Endothelial cell of umbilical vein (primary cell): Measurements from ENCODE around the gene IMPDH2.

Experiments used
- CTCF ChIP-seq, 2 donors: IDR thresholded peaks; 1 replicate in 1 of 2; 2 replicates in 1 of 2; pipeline ENCODE4 v1.5.1; 2011; ENCODE audit warnings: low read length in 2 of 2, mild to moderate bottlenecking in 2 of 2, moderate library complexity in 2 of 2, control low read depth in 1 of 2, inconsistent platforms in 1 of 2, low read depth in 1 of 2; ENCODE audit not compliant: insufficient read depth in 1 of 2; ENCODE audit errors: extremely low read depth in 1 of 2
- EZH2 ChIP-seq: IDR thresholded peaks from 2 replicates; pipeline ENCODE4 v1.6.1; 2012; ENCODE audit warnings: borderline replicate concordance, low read depth, mild to moderate bottlenecking, moderate library complexity, low read length, inconsistent platforms; ENCODE audit not compliant: severe bottlenecking
- MYC ChIP-seq: IDR thresholded peaks from one replicate; pipeline ENCODE4 v1.6.1; 2011; ENCODE audit warnings: mild to moderate bottlenecking, low read depth, low read length
- POLR2A ChIP-seq: IDR thresholded peaks from 2 replicates; pipeline ENCODE4 v1.6.1; 2012; ENCODE audit warnings: low read depth, mild to moderate bottlenecking, control low read depth, low read length
- POLR2AphosphoS5 ChIP-seq: IDR thresholded peaks from 2 replicates; pipeline ENCODE4 v1.6.1; 2012; ENCODE audit warnings: low read depth, mild to moderate bottlenecking, control low read depth, low read length, moderate library complexity; ENCODE audit not compliant: insufficient read depth

- TF ChIP-seq CTCF (IDR thresholded peaks at IDR 0.05; ENCODE audit: extremely low read depth in 1 of 2, insufficient read depth in 1 of 2, low read depth in 1 of 2, low read length in 2 of 2) = no peak
- no peak for TF ChIP-seq POLR2A
- no peak for TF ChIP-seq EZH2
- TF ChIP-seq MYC = no peak
- TF ChIP-seq POLR2AphosphoS5 = no peak
These were observed 16.7 kb downstream of the IMPDH2 start for GRCh38 chr3:49012441-49013017.
